Stomach (tissue), 9 donors: ENCODE measurements around the gene SMAP2. TPM values are rescaled to one million over a fixed set of nuclear protein-coding genes. Genes with fewer than 3 reads are reported as not detected.

Source experiments
- DNase-seq, 2 donors: peaks; one replicate each; pipeline versions ENCODE4 v3.0.0 to v3.0.0-alpha.2; 2013 to 2019
- H3K27ac ChIP-seq, 5 donors: fragments of 200-600 bp in 4 of 5; sonication (generic) in 4 of 5; one replicate each; pipeline ENCODE4 v1.5.1; 2013 to 2019; ENCODE audit warnings: mild to moderate bottlenecking in 1 of 5, moderate library complexity in 1 of 5
- H3K27me3 ChIP-seq, 3 donors: fragments of 200-600 bp; sonication (generic); one replicate each; pipeline ENCODE4 v1.5.1; 2017 to 2019; ENCODE audit warnings: mixed run types in 1 of 3
- H3K36me3 ChIP-seq, 4 donors: fragments of 200-600 bp; sonication (generic); 1 replicate in 3 of 4; 2 replicates in 1 of 4; pipeline ENCODE4 v1.5.1; 2016 to 2019
- H3K4me1 ChIP-seq, 4 donors: fragments of 200-600 bp; sonication (generic); one replicate each; pipeline ENCODE4 v1.5.1; 2016 to 2019
- H3K4me3 ChIP-seq, 4 donors: fragments of 200-600 bp; sonication (generic) in 3 of 4; one replicate each; pipeline ENCODE4 v1.5.1; 2016 to 2019; ENCODE audit warnings: mild to moderate bottlenecking in 1 of 4
- H3K9me3 ChIP-seq, 4 donors: fragments of 200-600 bp; sonication (generic); one replicate each; pipeline ENCODE4 v1.5.1; 2016 to 2019
- CTCF ChIP-seq, 7 experiments: fragments of 450-650 bp in 4 of 7; fragments of 200-600 bp in 3 of 7; sonication (generic) in 3 of 7; IDR thresholded peaks; one replicate each; pipeline ENCODE4 v1.5.1; 2016 to 2019; ENCODE audit warnings: antibody characterized with exemption in 7 of 7, control low read depth in 2 of 7, mild to moderate bottlenecking in 1 of 7
- EP300 ChIP-seq: sonication (generic); formaldehyde crosslinking; IDR thresholded peaks from one replicate; pipeline ENCODE4 v1.6.1; 2017; ENCODE audit warnings: antibody characterized with exemption
- POLR2A ChIP-seq, 4 donors: fragments of 450-650 bp; IDR thresholded peaks; one replicate each; pipeline ENCODE4 v1.6.1; 2016; ENCODE audit warnings: antibody characterized with exemption in 4 of 4, control low read depth in 2 of 4, mild to moderate bottlenecking in 1 of 4, moderate library complexity in 1 of 4
- POLR2AphosphoS5 ChIP-seq, 3 donors: sonication (generic); formaldehyde crosslinking; IDR thresholded peaks; one replicate each; pipeline ENCODE4 v1.6.1; 2016; ENCODE audit warnings: antibody characterized with exemption in 3 of 3
- WGBS, 5 donors: extraction: QIAGEN DNeasy Blood & Tissue Kit in 3 of 5; methylation state at CpG; one replicate each; pipeline versions ENCODE4 v1.1.5 to v1.1.7; 2013 to 2018; 5-methylcytosine and 5-hydroxymethylcytosine counted together
- intact Hi-C: fragments of 100-400 bp; cut with DNase I; formaldehyde crosslinking; loops from one replicate; pipeline ENCODE4 v1.15.1; 2023; ENCODE audit warnings: low total_unique reads
- polyA plus RNA-seq, 3 donors: library from polyadenylated mRNA; stranded (reverse); fragments of 200-250 nt; gene quantifications; one replicate each; pipeline ENCODE4 v1.2.3, GENCODE V29; 2013
- total RNA-seq, 5 donors: library from RNA; depleted of rRNA; stranded (reverse); fragments of >200 nt; gene quantifications; one replicate each; pipeline versions ENCODE4 v1.1.0 to v1.2.3, GENCODE V29; 2014 to 2016
- donor health status: healthy with polysubstance abuse.
- donor health status: Bipolar disorder and iron deficiency.
- donor health status: healthy.

The SMAP2 gene
- total and polyA plus RNA-seq, 8 donors, result 21.6 to 58.0 (median 31.8) TPM

GRCh38 chr1:40411294-40411693 lies 37.8 kb downstream of the SMAP2 start:
- no peaks in the 10 kb centered on the region for H3K27me3 ChIP-seq
- peaks cover 42 to 95% (median 83%) of the 10 kb centered on the region in 4 donors for H3K36me3 ChIP-seq
- no peaks in the 10 kb centered on the region for H3K4me1 ChIP-seq
- no peaks in the 10 kb centered on the region for H3K9me3 ChIP-seq
- DNase-seq, result no peak
- TF ChIP-seq CTCF (IDR thresholded peaks at IDR 0.05) (no peak), EP300 (no peak), POLR2A (IDR thresholded peaks at IDR 0.05) (no peak), POLR2AphosphoS5 (IDR thresholded peaks at IDR 0.05) (no peak)
- no peak overlapping the region for H3K4me3 ChIP-seq
- 77 to 83% (median 79%) methylated on average over 5 of the region's 5 CpGs for WGBS, 5 donors
- intact Hi-C loops, result no loop called here
- no peak overlapping the region for H3K27ac ChIP-seq

GRCh38 chr1:40411843-40412242 lies 38.3 kb downstream of the SMAP2 start:
- intact Hi-C loops, result no loop called here

GRCh38 chr1:40413527-40414252 lies 40.2 kb downstream of the SMAP2 start:
- Histone ChIP-seq H3K4me3 (no peak overlapping the region), H3K27me3 (no peaks in the 10 kb centered on the region), H3K36me3 (peaks cover 60 to 100% (median 94%) of the 10 kb centered on the region in 4 donors), H3K4me1 (no peaks in the 10 kb centered on the region), H3K27ac (no peak overlapping the region), H3K9me3 (no peaks in the 10 kb centered on the region)
- intact Hi-C loops, result no loop called here
- TF ChIP-seq POLR2AphosphoS5 (IDR thresholded peaks at IDR 0.05), result no peak
- TF ChIP-seq CTCF (IDR thresholded peaks at IDR 0.05), result no peak
- no peak for TF ChIP-seq EP300
- no peak for TF ChIP-seq POLR2A (IDR thresholded peaks at IDR 0.05)
- DNase-seq, result no peak
- WGBS, 5 donors, result 87 to 90% (median 89%) methylated on average over 6 of the region's 6 CpGs

More at GRCh38 chr1:40411843-40412242, 38.3 kb downstream of the SMAP2 start:
- no peaks in the 10 kb centered on the region for H3K4me1 ChIP-seq
- DNase-seq, result no peak
- no peak overlapping the region for H3K4me3 ChIP-seq
- WGBS, 5 donors, result 71 to 98% (median 93%) methylated on average over 2 of the region's 2 CpGs
- H3K27ac ChIP-seq, result no peak overlapping the region
- TF ChIP-seq POLR2AphosphoS5 (IDR thresholded peaks at IDR 0.05) (no peak), EP300 (no peak), CTCF (IDR thresholded peaks at IDR 0.05) (no peak), POLR2A (IDR thresholded peaks at IDR 0.05) (no peak)
- H3K27me3 ChIP-seq, result no peaks in the 10 kb centered on the region
- no peaks in the 10 kb centered on the region for H3K9me3 ChIP-seq
- H3K36me3 ChIP-seq, result peaks cover 47 to 95% (median 86%) of the 10 kb centered on the region in 4 donors

GRCh38 chr1:40414331-40414730 lies 40.8 kb downstream of the SMAP2 start:
- no peak for TF ChIP-seq CTCF (IDR thresholded peaks at IDR 0.05)

More at GRCh38 chr1:40414331-40414730, 40.8 kb downstream of the SMAP2 start:
- WGBS, 5 donors, result 84 to 95% (median 88%) methylated on average over 3 of the region's 3 CpGs
- H3K9me3 ChIP-seq, result no peaks in the 10 kb centered on the region
- intact Hi-C loops, result no loop called here
- H3K36me3 ChIP-seq, result peaks cover 55 to 100% (median 94%) of the 10 kb centered on the region in 4 donors
- H3K27me3 ChIP-seq, result no peaks in the 10 kb centered on the region
- DNase-seq, result no peak
- no peaks in the 10 kb centered on the region for H3K4me1 ChIP-seq
- H3K4me3 ChIP-seq, result no peak overlapping the region
- no peak overlapping the region for H3K27ac ChIP-seq
